A549 (cell line): ENCODE results near the gene PMP22.

Source experiments
- EP300 ChIP-seq, 2 experiments: fragments of >200 bp; sonication (Bioruptor Twin); formaldehyde crosslinking; IDR thresholded peaks; 2 replicates in 1 of 2; 3 replicates in 1 of 2; pipeline ENCODE4 v1.6.1; 2016 to 2017
- HDAC2 ChIP-seq: fragments of 200-600 bp; sonication (generic); IDR thresholded peaks from 2 replicates; pipeline ENCODE4 v1.6.1; 2016
- MAX ChIP-seq: IDR thresholded peaks from 2 replicates; pipeline ENCODE4 v1.6.1; 2012
- POLR2A ChIP-seq: IDR thresholded peaks from 2 replicates; pipeline ENCODE4 v1.6.1; 2012; ENCODE audit warnings: mild to moderate bottlenecking, low read length
- TF ChIP-seq, protein P1 (sequence below): fragments of >200 bp; sonication (Bioruptor Twin); formaldehyde crosslinking; IDR thresholded peaks from 3 replicates; pipeline ENCODE4 v1.5.1; 2016

DNA sequence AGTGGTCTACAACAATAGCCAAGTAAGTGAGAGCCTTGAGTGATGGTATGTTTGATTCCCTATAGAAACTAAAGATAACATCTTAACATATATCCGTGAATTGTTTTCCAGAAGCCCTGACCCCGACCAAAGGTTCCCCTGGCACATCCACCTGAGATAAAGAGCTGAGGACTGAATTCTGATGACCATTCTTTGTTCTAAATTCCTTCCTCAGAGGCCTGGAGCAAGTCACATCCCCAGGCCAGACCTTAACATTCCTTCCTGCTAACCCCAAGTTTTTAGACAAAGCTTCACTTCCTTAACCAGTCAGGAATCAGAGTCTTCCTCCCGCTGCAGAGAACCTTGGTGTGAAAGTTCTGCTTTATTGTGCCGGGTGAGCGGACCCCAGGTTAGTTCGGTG lies 83.3 kb downstream of the PMP22 start:
- TF ChIP-seq, protein P1, sequence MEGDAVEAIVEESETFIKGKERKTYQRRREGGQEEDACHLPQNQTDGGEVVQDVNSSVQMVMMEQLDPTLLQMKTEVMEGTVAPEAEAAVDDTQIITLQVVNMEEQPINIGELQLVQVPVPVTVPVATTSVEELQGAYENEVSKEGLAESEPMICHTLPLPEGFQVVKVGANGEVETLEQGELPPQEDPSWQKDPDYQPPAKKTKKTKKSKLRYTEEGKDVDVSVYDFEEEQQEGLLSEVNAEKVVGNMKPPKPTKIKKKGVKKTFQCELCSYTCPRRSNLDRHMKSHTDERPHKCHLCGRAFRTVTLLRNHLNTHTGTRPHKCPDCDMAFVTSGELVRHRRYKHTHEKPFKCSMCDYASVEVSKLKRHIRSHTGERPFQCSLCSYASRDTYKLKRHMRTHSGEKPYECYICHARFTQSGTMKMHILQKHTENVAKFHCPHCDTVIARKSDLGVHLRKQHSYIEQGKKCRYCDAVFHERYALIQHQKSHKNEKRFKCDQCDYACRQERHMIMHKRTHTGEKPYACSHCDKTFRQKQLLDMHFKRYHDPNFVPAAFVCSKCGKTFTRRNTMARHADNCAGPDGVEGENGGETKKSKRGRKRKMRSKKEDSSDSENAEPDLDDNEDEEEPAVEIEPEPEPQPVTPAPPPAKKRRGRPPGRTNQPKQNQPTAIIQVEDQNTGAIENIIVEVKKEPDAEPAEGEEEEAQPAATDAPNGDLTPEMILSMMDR, result no peak
- TF ChIP-seq POLR2A (no peak), EP300 (IDR thresholded peaks at IDR 0.05) (no peak), MAX (no peak), HDAC2 (no peak)
